Measurements from ENCODE around the gene NCKAP5. TPM values are rescaled to one million over a fixed set of nuclear protein-coding genes. Genes with fewer than 3 reads are reported as not detected.
A peak's percentile ranks its signal among the peaks of the same experiment; 100 is the strongest.

NCKAP5 gene
- total and polyA plus RNA-seq, 7 experiments from 2014 or later, result 0.12 TPM; not detected in 6

GRCh38 chr2:132645722-132646539 is 922.3 kb downstream of the NCKAP5 start:
- H3K27me3 ChIP-seq (ENCODE audit: control insufficient read depth in 2 of 2, insufficient read depth in 2 of 2, low read length in 2 of 2), result no peaks in the 10 kb centered on the region
- intact Hi-C loops (cut with micrococcal nuclease), result no loop called here
- no peak overlapping the region for H3K27ac ChIP-seq (ENCODE audit: low read depth, low read length)

GRCh38 chr2:132645176-132645575 is 923.1 kb downstream of the NCKAP5 start:
- peak overlapping the region in 1 of 10 donors; percentile 58 for H3K4me3 Mint-ChIP-seq

More at GRCh38 chr2:132645722-132646539, 922.3 kb downstream of the NCKAP5 start:
- H3K36me3 ChIP-seq (ENCODE audit: control insufficient read depth in 2 of 3, insufficient read depth in 3 of 3, low read length in 3 of 3), result no peaks in the 10 kb centered on the region
- Mint-ChIP-seq H3K9me3 (peaks cover 0 to 10% (median 0%) of the 10 kb centered on the region in 11 donors), H3K36me3 (no peaks in the 10 kb centered on the region), H3K4me3 (no peak overlapping the region), H3K4me1 (no peaks in the 10 kb centered on the region), H3K27ac (no peak overlapping the region), H3K27me3 (peaks cover 0 to 33% (median 16%) of the 10 kb centered on the region in 5 donors)
- no peaks in the 10 kb centered on the region for H3K9me3 ChIP-seq (ENCODE audit: control insufficient read depth in 2 of 3, low read length in 3 of 3)
- ChIA-PET CTCF (no interaction called here), POLR2A (no interaction called here)
- no peak for DNase-seq
- no peak overlapping the region for H3K4me3 ChIP-seq (ENCODE audit: low read length)
- ATAC-seq, result peak; percentile 63
- no peaks in the 10 kb centered on the region for H3K4me1 ChIP-seq (ENCODE audit: control insufficient read depth in 2 of 2, insufficient read depth in 2 of 2, low read length in 2 of 2)

GRCh38 chr2:132642415-132642814 is 925.8 kb downstream of the NCKAP5 start:
- DNase-seq (no peak), ATAC-seq (no peak)
- no peaks in the 10 kb centered on the region for H3K4me1 ChIP-seq (ENCODE audit: control insufficient read depth in 2 of 2, insufficient read depth in 2 of 2, low read length in 2 of 2)
- H3K9me3 ChIP-seq (ENCODE audit: control insufficient read depth in 2 of 3, low read length in 3 of 3), result no peaks in the 10 kb centered on the region
- Mint-ChIP-seq H3K27me3 (peaks cover 0 to 12% (median 5%) of the 10 kb centered on the region in 5 donors), H3K9me3 (peaks cover 0 to 5% (median 0%) of the 10 kb centered on the region in 11 donors), H3K27ac (no peak overlapping the region), H3K4me3 (no peak overlapping the region), H3K36me3 (no peaks in the 10 kb centered on the region), H3K4me1 (no peaks in the 10 kb centered on the region)
- H3K27me3 ChIP-seq (ENCODE audit: control insufficient read depth in 2 of 2, insufficient read depth in 2 of 2, low read length in 2 of 2), result no peaks in the 10 kb centered on the region
- CTCF ChIA-PET, result no interaction called here
- H3K27ac ChIP-seq (ENCODE audit: low read depth, low read length), result no peak overlapping the region
- POLR2A ChIA-PET, result no interaction called here
- no peaks in the 10 kb centered on the region for H3K36me3 ChIP-seq (ENCODE audit: control insufficient read depth in 2 of 3, insufficient read depth in 3 of 3, low read length in 3 of 3)
- no peak overlapping the region for H3K4me3 ChIP-seq (ENCODE audit: low read length)
- intact Hi-C loops (cut with micrococcal nuclease), result no loop called here

More at GRCh38 chr2:132645176-132645575, 923.1 kb downstream of the NCKAP5 start:
- Histone ChIP-seq H3K4me3 (ENCODE audit: low read length) (no peak overlapping the region), H3K27ac (ENCODE audit: low read depth, low read length) (no peak overlapping the region), H3K9me3 (ENCODE audit: control insufficient read depth in 2 of 3, low read length in 3 of 3) (no peaks in the 10 kb centered on the region), H3K27me3 (ENCODE audit: control insufficient read depth in 2 of 2, insufficient read depth in 2 of 2, low read length in 2 of 2) (no peaks in the 10 kb centered on the region), H3K36me3 (ENCODE audit: control insufficient read depth in 2 of 3, insufficient read depth in 3 of 3, low read length in 3 of 3) (no peaks in the 10 kb centered on the region), H3K4me1 (ENCODE audit: control insufficient read depth in 2 of 2, insufficient read depth in 2 of 2, low read length in 2 of 2) (no peaks in the 10 kb centered on the region)
- ATAC-seq (no peak), DNase-seq (no peak)
- ChIA-PET CTCF (no interaction called here), POLR2A (no interaction called here)
- no peaks in the 10 kb centered on the region for H3K4me1 Mint-ChIP-seq
- H3K36me3 Mint-ChIP-seq, result no peaks in the 10 kb centered on the region
- peaks cover 0 to 10% (median 0%) of the 10 kb centered on the region in 11 donors for H3K9me3 Mint-ChIP-seq
- peaks cover 0 to 33% (median 16%) of the 10 kb centered on the region in 5 donors for H3K27me3 Mint-ChIP-seq
- H3K27ac Mint-ChIP-seq, result no peak overlapping the region
- intact Hi-C loops (cut with micrococcal nuclease), result no loop called here

- Histone ChIP-seq H3K27me3 (ENCODE audit: control insufficient read depth in 2 of 2, insufficient read depth in 2 of 2, low read length in 2 of 2) (no peaks in the 10 kb centered on the region), H3K4me3 (ENCODE audit: low read length) (no peak overlapping the region), H3K36me3 (ENCODE audit: control insufficient read depth in 2 of 3, insufficient read depth in 3 of 3, low read length in 3 of 3) (no peaks in the 10 kb centered on the region), H3K27ac (ENCODE audit: low read depth, low read length) (no peak overlapping the region), H3K4me1 (ENCODE audit: control insufficient read depth in 2 of 2, insufficient read depth in 2 of 2, low read length in 2 of 2) (no peaks in the 10 kb centered on the region), H3K9me3 (ENCODE audit: control insufficient read depth in 2 of 3, low read length in 3 of 3) (no peaks in the 10 kb centered on the region)
- Mint-ChIP-seq H3K4me1 (no peaks in the 10 kb centered on the region), H3K27me3 (peaks cover 0 to 11% (median 5%) of the 10 kb centered on the region in 5 donors), H3K36me3 (no peaks in the 10 kb centered on the region), H3K9me3 (peaks cover 0 to 5% (median 0%) of the 10 kb centered on the region in 11 donors), H3K27ac (no peak overlapping the region), H3K4me3 (no peak overlapping the region)
- DNase-seq (no peak), ATAC-seq (no peak)
- POLR2A ChIA-PET, result no interaction called here
- CTCF ChIA-PET, result no interaction called here
- intact Hi-C loops (cut with micrococcal nuclease), result no loop called here
These were observed 926.4 kb downstream of the NCKAP5 start for GRCh38 chr2:132641819-132642218.

GRCh38 chr2:132640116-132640515 is 928.1 kb downstream of the NCKAP5 start:
- peaks cover 0 to 9% (median 7%) of the 10 kb centered on the region in 5 donors for H3K27me3 Mint-ChIP-seq
- peaks cover 0 to 2% (median 0%) of the 10 kb centered on the region in 7 donors for H3K4me1 Mint-ChIP-seq
- ChIA-PET POLR2A (no interaction called here), CTCF (no interaction called here)
- no peak overlapping the region for H3K27ac Mint-ChIP-seq
- ATAC-seq, result no peak
- DNase-seq, result no peak
- Histone ChIP-seq H3K27ac (ENCODE audit: low read depth, low read length) (no peak overlapping the region), H3K36me3 (ENCODE audit: control insufficient read depth in 2 of 3, insufficient read depth in 3 of 3, low read length in 3 of 3) (no peaks in the 10 kb centered on the region), H3K4me3 (ENCODE audit: low read length) (no peak overlapping the region), H3K9me3 (ENCODE audit: control insufficient read depth in 2 of 3, low read length in 3 of 3) (peaks cover 0 to 3% (median 0%) of the 10 kb centered on the region in 3 experiments), H3K4me1 (ENCODE audit: control insufficient read depth in 2 of 2, insufficient read depth in 2 of 2, low read length in 2 of 2) (no peaks in the 10 kb centered on the region), H3K27me3 (ENCODE audit: control insufficient read depth in 2 of 2, insufficient read depth in 2 of 2, low read length in 2 of 2) (no peaks in the 10 kb centered on the region)
- peaks cover 0 to 5% (median 0%) of the 10 kb centered on the region in 11 donors for H3K9me3 Mint-ChIP-seq
- intact Hi-C loops (cut with micrococcal nuclease), result no loop called here
- no peaks in the 10 kb centered on the region for H3K36me3 Mint-ChIP-seq
- no peak overlapping the region for H3K4me3 Mint-ChIP-seq

- no peak overlapping the region for H3K27ac ChIP-seq (ENCODE audit: low read depth, low read length)
- H3K4me3 ChIP-seq (ENCODE audit: low read length), result no peak overlapping the region
- H3K9me3 Mint-ChIP-seq, result peaks cover 0 to 12% (median 5%) of the 10 kb centered on the region in 11 donors
- ChIA-PET POLR2A (no interaction called here), CTCF (no interaction called here)
- ATAC-seq, result no peak
- no peak overlapping the region for H3K4me3 Mint-ChIP-seq
- peaks cover 0 to 3% (median 0%) of the 10 kb centered on the region in 3 experiments for H3K9me3 ChIP-seq (ENCODE audit: control insufficient read depth in 2 of 3, low read length in 3 of 3)
- no peaks in the 10 kb centered on the region for H3K4me1 ChIP-seq (ENCODE audit: control insufficient read depth in 2 of 2, insufficient read depth in 2 of 2, low read length in 2 of 2)
- intact Hi-C loops (cut with micrococcal nuclease), result no loop called here
- DNase-seq, result no peak
- H3K27me3 Mint-ChIP-seq, result peaks cover 0 to 9% (median 7%) of the 10 kb centered on the region in 5 donors
- H3K27me3 ChIP-seq (ENCODE audit: control insufficient read depth in 2 of 2, insufficient read depth in 2 of 2, low read length in 2 of 2), result no peaks in the 10 kb centered on the region
- no peaks in the 10 kb centered on the region for H3K36me3 Mint-ChIP-seq
- H3K36me3 ChIP-seq (ENCODE audit: control insufficient read depth in 2 of 3, insufficient read depth in 3 of 3, low read length in 3 of 3), result no peaks in the 10 kb centered on the region
- peak overlapping the region in 1 of 9 donors; percentile 10 for H3K27ac Mint-ChIP-seq
- H3K4me1 Mint-ChIP-seq, result peaks cover 0 to 2% (median 0%) of the 10 kb centered on the region in 7 donors
These were observed 929.8 kb downstream of the NCKAP5 start for GRCh38 chr2:132638313-132639040.

All from naive thymus-derived CD4-positive, alpha-beta T cell (primary cell).